Measurements from ENCODE around the gene CORT. TPM values are rescaled to one million over a fixed set of nuclear protein-coding genes. Genes with fewer than 3 reads are reported as not detected.

CORT gene
- total and polyA plus RNA-seq, 2 of the 4 experiments (the other 2 are of a cell fraction): 0.10 TPM; not detected in 1

DNA sequence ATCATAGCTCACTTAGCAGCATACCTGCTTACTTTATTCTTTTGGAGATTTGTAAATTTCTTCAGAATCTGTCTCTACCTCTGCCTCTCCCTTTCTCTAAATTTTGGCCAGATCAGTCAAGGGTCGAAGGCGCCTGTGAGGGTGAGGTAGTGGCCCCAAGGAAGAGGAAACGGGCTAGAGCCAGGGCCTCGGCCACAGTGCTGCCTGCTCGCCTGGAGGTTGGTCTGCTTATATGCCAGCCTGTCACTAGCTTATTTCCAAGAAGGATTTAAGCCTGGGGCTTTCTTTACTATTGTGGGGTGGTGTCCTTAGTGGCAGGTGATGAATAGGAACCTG, 44.6 kb downstream of the CORT start:
- intact Hi-C loops (cut with micrococcal nuclease) (loop anchor here (1.0 to 2.0 kb wide), 3 partner anchors 56 to 117 kb away; partner anchors contain the start of gene CENPS), dilution Hi-C loops (cut with HindIII; ENCODE audit: low sequenced_read_pairs, unreplicated experiment) (no loop called here), in situ Hi-C loops (cut with MboI; ENCODE audit: low sequenced_read_pairs) (loop anchor here (5.0 kb wide), 1 partner anchor 117 kb away; no protein-coding TSS in a partner anchor)
- no peak overlapping the region for H2BK15ac ChIP-seq (ENCODE audit: low read depth, low read length)
- H3K27ac ChIP-seq (ENCODE audit: insufficient read depth, low read length): no peak overlapping the region
- H3K9ac ChIP-seq (ENCODE audit: low read depth, low read length): no peak overlapping the region
- no CpG with 5 or more reads among the region's 5 CpGs for WGBS, 2 experiments (ENCODE audit: extremely low coverage in 2 of 2, insufficient read length in 1 of 2)
- H3K9me1 ChIP-seq (ENCODE audit: insufficient read depth, low read length): peaks cover 4% of the 10 kb centered on the region
- no peak overlapping the region for H3K56ac ChIP-seq (ENCODE audit: extremely low read depth, insufficient read depth, low read length)
- peaks cover 5% of the 10 kb centered on the region for H3K4me1 ChIP-seq (ENCODE audit: control insufficient read depth, insufficient read depth, low read length)
- H4K91ac ChIP-seq (ENCODE audit: insufficient read depth, low read depth, low read length): no peak overlapping the region
- H2AK9ac ChIP-seq (replicated peaks; ENCODE audit: low read depth, low read length, poor library complexity): peak overlapping the region; percentile 49
- H4K20me1 ChIP-seq (ENCODE audit: insufficient read depth, low read length): peaks cover 42% of the 10 kb centered on the region
- no TSS peak for BruUV-seq (replicated peaks)
- no peak overlapping the region for H4K8ac ChIP-seq (ENCODE audit: low read depth in 2 of 2, low read length in 2 of 2)
- no peak overlapping the region for H3K4me3 ChIP-seq (ENCODE audit: insufficient read depth, low read depth, low read length)
- no peak overlapping the region for H3K14ac ChIP-seq (replicated peaks; ENCODE audit: low read depth, low read length)
- no peak overlapping the region for H3K4ac ChIP-seq (ENCODE audit: low read depth, low read length)
- no peak overlapping the region for H2AFZ ChIP-seq (replicated peaks; ENCODE audit: low read length, poor library complexity)
- no peak overlapping the region for H3K4me2 ChIP-seq (ENCODE audit: low read depth, low read length)
- H3K18ac ChIP-seq (ENCODE audit: low read depth, low read length): no peak overlapping the region
- no peaks in the 10 kb centered on the region for H3K9me3 ChIP-seq (ENCODE audit: control insufficient read depth, insufficient read depth, low read length)
- DNase-seq (no peak), ATAC-seq (ENCODE audit: low read depth) (no peak)
- H3K27me3 ChIP-seq (ENCODE audit: control insufficient read depth, insufficient read depth, low read length): no peaks in the 10 kb centered on the region
- H4K5ac ChIP-seq (ENCODE audit: low read depth, low read length): no peak overlapping the region
- H2AK5ac ChIP-seq (ENCODE audit: low read depth, low read length): no peak overlapping the region
- no peak overlapping the region for H2BK20ac ChIP-seq (ENCODE audit: low read depth, low read length)
- no peak overlapping the region for H2BK120ac ChIP-seq (ENCODE audit: low read depth, low read length)
- no peak overlapping the region for H3K23ac ChIP-seq (ENCODE audit: low read depth, low read length)
- no peak for TF ChIP-seq MXI1 (IDR thresholded peaks at IDR 0.05; ENCODE audit: borderline replicate concordance, low read depth, low read length)
- TF ChIP-seq, protein P1, sequence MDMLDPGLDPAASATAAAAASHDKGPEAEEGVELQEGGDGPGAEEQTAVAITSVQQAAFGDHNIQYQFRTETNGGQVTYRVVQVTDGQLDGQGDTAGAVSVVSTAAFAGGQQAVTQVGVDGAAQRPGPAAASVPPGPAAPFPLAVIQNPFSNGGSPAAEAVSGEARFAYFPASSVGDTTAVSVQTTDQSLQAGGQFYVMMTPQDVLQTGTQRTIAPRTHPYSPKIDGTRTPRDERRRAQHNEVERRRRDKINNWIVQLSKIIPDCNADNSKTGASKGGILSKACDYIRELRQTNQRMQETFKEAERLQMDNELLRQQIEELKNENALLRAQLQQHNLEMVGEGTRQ (IDR thresholded peaks at IDR 0.05; ENCODE audit: low read depth, low read length): no peak
- ChIA-PET CTCF (interaction anchor here (0.6 to 4.2 kb wide), 17 partner anchors 8 to 474 kb away, joined by 3 to 22 read pairs (median 4); no protein-coding TSS in a partner anchor), POLR2A (ENCODE audit: unreplicated experiment) (no interaction called here)
- no peak overlapping the region for H2BK5ac ChIP-seq (ENCODE audit: low read depth, low read length, poor library complexity, severe bottlenecking)
- peaks cover 39 to 76% of the 10 kb centered on the region in 2 experiments for H3K79me1 ChIP-seq (ENCODE audit: low read depth in 1 of 2, low read length in 2 of 2)
- H3K36me3 ChIP-seq (ENCODE audit: control insufficient read depth, insufficient read depth, low read length): peaks cover 3% of the 10 kb centered on the region; the same call in 1 of the 2 replicates
